Activated CD8-positive, alpha-beta T cell treated with anti-CD3 and anti-CD28 coated beads for 36 hours (primary cell): ENCODE data around the gene CACNB2. TPM values are rescaled to one million over a fixed set of nuclear protein-coding genes. Genes with fewer than 3 reads are reported as not detected.

Source experiments
- ATAC-seq: fragments of 200-7000 bp; cut with Tn5 transposase; one replicate; pipeline ENCODE4 v1.10.0; 2021; ENCODE audit warnings: mild to moderate bottlenecking, moderate library complexity
- CTCF ChIA-PET: fragments of 350-600 bp; sonication (Branson Sonifier 250); formaldehyde crosslinking; loops from one replicate; lab custom pipeline; 2021; ENCODE audit warnings: antibody characterized with exemption; lab: Charles Lee
- POLR2A ChIA-PET: fragments of 350-600 bp; sonication (Branson Sonifier 250); formaldehyde crosslinking; loops from one replicate; lab custom pipeline; 2021; ENCODE audit warnings: antibody characterized with exemption; lab: Charles Lee
- DNase-seq: peaks from one replicate; pipeline ENCODE4 v3.0.0-alpha.2; 2020
- H3K27ac Mint-ChIP-seq: one replicate; pipeline ENCODE4 v1.8.0; 2021; ENCODE audit warnings: mild to moderate bottlenecking, mixed read lengths
- H3K27me3 Mint-ChIP-seq: one replicate; pipeline ENCODE4 v1.8.0; 2021; ENCODE audit warnings: mixed read lengths
- H3K36me3 Mint-ChIP-seq: one replicate; pipeline ENCODE4 v1.8.0; 2021; ENCODE audit warnings: low read depth, mixed read lengths
- H3K4me1 Mint-ChIP-seq: one replicate; pipeline ENCODE4 v1.8.0; 2021; ENCODE audit warnings: low read depth, mixed read lengths
- H3K4me3 Mint-ChIP-seq: one replicate; pipeline ENCODE4 v1.8.0; 2021; ENCODE audit warnings: mild to moderate bottlenecking, moderate library complexity, mixed read lengths
- H3K9me3 Mint-ChIP-seq: one replicate; pipeline ENCODE4 v1.8.0; 2021; ENCODE audit warnings: mixed read lengths
- intact Hi-C: fragments of 100-400 bp; cut with micrococcal nuclease; formaldehyde crosslinking; loops from one replicate; pipeline ENCODE4 v1.10.0; 2022
- total RNA-seq, 2 experiments: library from RNA; stranded (reverse); gene quantifications; one replicate each; pipeline ENCODE4 v1.2.3, GENCODE V29; 2021
- TF ChIP-seq, protein P1 (sequence below): fragments of 200-600 bp; IDR thresholded peaks from one replicate; pipeline ENCODE4 v1.8.0; 2022; ENCODE audit warnings: antibody characterized with exemption, mild to moderate bottlenecking

Gene CACNB2
- total RNA-seq, 2 experiments from 2014 or later, result not detected

DNA sequence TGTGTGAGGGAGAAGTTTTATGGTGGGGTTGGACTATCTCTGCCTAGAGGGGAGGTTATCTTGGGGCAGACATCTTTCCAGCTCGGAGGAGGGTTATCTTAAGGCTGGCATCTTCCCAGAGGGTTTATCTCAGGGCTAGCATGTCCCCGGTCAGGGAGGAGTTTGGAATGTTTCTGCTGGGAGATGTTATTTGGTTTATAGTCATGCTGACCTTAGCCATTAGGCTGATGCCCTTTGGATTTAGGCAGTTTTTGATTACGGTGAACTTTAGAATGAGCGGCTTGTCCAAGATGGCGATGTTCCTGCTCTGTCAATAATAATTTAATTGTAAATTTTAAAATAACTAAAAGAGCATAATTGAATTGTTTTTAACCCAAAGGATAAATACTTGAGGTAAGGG, 236.4 kb downstream of the CACNB2 start:
- DNase-seq (no peak), ATAC-seq (no peak)
- no peaks in the 10 kb centered on the region for H3K4me1 Mint-ChIP-seq
- H3K27me3 Mint-ChIP-seq, result no peaks in the 10 kb centered on the region
- ChIA-PET CTCF (interaction anchor here (0.6 kb wide), 1 partner anchor 56 kb away, joined by 4 read pairs; no protein-coding TSS in a partner anchor), POLR2A (no interaction called here)
- H3K9me3 Mint-ChIP-seq, result peaks cover 4% of the 10 kb centered on the region
- TF ChIP-seq, protein P1, sequence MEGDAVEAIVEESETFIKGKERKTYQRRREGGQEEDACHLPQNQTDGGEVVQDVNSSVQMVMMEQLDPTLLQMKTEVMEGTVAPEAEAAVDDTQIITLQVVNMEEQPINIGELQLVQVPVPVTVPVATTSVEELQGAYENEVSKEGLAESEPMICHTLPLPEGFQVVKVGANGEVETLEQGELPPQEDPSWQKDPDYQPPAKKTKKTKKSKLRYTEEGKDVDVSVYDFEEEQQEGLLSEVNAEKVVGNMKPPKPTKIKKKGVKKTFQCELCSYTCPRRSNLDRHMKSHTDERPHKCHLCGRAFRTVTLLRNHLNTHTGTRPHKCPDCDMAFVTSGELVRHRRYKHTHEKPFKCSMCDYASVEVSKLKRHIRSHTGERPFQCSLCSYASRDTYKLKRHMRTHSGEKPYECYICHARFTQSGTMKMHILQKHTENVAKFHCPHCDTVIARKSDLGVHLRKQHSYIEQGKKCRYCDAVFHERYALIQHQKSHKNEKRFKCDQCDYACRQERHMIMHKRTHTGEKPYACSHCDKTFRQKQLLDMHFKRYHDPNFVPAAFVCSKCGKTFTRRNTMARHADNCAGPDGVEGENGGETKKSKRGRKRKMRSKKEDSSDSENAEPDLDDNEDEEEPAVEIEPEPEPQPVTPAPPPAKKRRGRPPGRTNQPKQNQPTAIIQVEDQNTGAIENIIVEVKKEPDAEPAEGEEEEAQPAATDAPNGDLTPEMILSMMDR, result no peak
- intact Hi-C loops, result no loop called here
- H3K36me3 Mint-ChIP-seq, result no peaks in the 10 kb centered on the region
- no peak overlapping the region for H3K4me3 Mint-ChIP-seq
- no peak overlapping the region for H3K27ac Mint-ChIP-seq

DNA sequence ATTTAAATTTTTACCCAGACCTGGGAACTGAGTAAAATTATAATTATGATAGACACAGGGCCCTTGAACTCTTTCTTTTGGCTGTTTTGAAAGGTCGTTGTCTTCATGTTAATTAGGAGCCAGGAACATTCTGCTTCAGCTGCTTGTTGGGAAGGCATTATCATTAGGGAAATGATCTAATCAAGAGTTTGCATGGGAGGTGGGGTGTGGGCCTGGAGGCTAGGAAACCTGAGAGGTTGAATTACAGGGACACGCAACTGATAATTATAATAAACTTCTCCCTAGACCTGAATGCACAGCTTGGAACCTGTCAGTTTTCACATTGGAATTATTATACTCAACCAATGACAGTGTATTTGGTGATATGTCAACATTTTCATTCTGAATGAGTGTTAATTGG, 237.7 kb downstream of the CACNB2 start:
- no peaks in the 10 kb centered on the region for H3K36me3 Mint-ChIP-seq
- H3K9me3 Mint-ChIP-seq, result peaks cover 4% of the 10 kb centered on the region
- no peaks in the 10 kb centered on the region for H3K4me1 Mint-ChIP-seq
- ATAC-seq (no peak), DNase-seq (no peak)
- H3K27ac Mint-ChIP-seq, result no peak overlapping the region
- ChIA-PET CTCF (no interaction called here), POLR2A (no interaction called here)
- intact Hi-C loops, result no loop called here
- H3K4me3 Mint-ChIP-seq, result no peak overlapping the region
- TF ChIP-seq, protein P1, result no peak
- H3K27me3 Mint-ChIP-seq, result no peaks in the 10 kb centered on the region

DNA sequence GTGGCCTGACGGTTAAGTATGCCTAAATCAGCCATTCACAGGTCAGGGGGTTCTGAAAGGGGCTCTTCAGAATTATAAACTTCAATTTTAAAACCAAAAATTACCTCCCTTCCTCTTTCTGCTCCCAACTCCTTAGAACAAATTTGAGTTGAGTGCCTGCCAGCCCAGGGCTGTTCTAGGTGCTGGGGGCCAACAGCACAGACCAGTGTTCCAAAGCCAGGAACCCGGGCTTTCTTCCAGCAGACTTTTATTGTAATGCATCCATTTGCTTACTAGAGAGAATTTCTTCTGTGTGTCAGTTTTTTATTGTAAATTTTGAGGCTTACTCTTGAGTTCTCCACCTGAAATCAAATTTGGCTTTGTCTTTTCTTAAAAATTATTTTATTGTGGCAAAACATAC, 238.5 kb downstream of the CACNB2 start:
- no peak for ATAC-seq
- peaks cover 4% of the 10 kb centered on the region for H3K9me3 Mint-ChIP-seq

DNA sequence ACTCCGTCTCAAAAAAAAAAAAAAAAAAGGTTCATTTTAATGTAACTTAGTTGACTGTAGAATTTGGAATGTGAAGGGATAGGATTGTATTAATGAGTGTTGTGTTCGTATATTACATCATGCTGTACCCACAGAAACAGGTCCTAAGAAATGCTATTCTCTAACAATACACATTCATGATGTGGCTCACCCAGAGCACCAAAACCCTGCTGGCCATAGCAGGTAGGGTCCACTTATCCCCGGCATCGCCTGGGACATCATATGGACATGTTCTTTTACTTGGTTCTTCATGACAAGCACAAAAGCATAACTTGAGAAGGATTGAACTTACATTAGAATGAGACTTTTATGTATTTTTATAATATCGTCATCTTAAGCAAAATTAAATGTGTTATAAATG, 241.5 kb downstream of the CACNB2 start:
- DNase-seq (no peak), ATAC-seq (no peak)
- Mint-ChIP-seq H3K27me3 (no peaks in the 10 kb centered on the region), H3K9me3 (no peaks in the 10 kb centered on the region), H3K27ac (no peak overlapping the region), H3K4me3 (no peak overlapping the region), H3K4me1 (no peaks in the 10 kb centered on the region), H3K36me3 (no peaks in the 10 kb centered on the region)
- ChIA-PET CTCF (no interaction called here), POLR2A (no interaction called here)
- TF ChIP-seq, protein P1, result no peak
- intact Hi-C loops, result no loop called here

More for the DNA sequence above, 238.5 kb downstream of the CACNB2 start:
- Mint-ChIP-seq H3K36me3 (no peaks in the 10 kb centered on the region), H3K27me3 (no peaks in the 10 kb centered on the region), H3K27ac (no peak overlapping the region), H3K4me1 (no peaks in the 10 kb centered on the region), H3K4me3 (no peak overlapping the region)
- intact Hi-C loops, result no loop called here
- POLR2A ChIA-PET, result no interaction called here
- DNase-seq, result no peak
- TF ChIP-seq, protein P1, result no peak
- CTCF ChIA-PET, result no interaction called here

DNA sequence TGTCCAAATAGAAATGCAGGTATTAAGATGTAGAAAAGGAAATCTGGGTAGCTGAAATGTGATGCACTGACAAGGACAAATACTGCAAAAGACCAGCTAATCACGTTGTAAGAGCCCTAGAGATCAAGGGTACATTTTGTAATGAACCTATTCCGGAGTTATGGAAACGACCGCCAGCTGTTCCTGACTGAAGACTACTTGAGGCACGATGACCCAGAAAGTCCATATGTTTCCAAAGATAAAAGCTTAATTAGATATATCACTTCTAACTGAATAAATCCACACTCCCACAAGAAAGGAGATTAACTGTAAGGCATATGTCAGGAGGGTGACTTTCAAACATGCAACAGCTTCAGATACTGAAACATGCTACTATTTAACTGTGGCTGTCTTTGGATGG, 257.7 kb downstream of the CACNB2 start:
- Mint-ChIP-seq H3K27me3 (peaks cover 18% of the 10 kb centered on the region), H3K4me3 (no peak overlapping the region), H3K4me1 (peaks cover 8% of the 10 kb centered on the region), H3K9me3 (no peaks in the 10 kb centered on the region), H3K36me3 (no peaks in the 10 kb centered on the region), H3K27ac (no peak overlapping the region)
- ChIA-PET POLR2A (no interaction called here), CTCF (interaction anchor here (0.6 kb wide), 1 partner anchor 31 kb away, joined by 3 read pairs; no protein-coding TSS in a partner anchor)
- no peak for ATAC-seq
- TF ChIP-seq, protein P1, result no peak
- no peak for DNase-seq
- intact Hi-C loops, result no loop called here
